B cell (primary cell): ENCODE measurements around the gene PKIB. TPM values are rescaled to one million over a fixed set of nuclear protein-coding genes. Genes with fewer than 3 reads are reported as not detected.

Experiments
- ATAC-seq: fragments of 200-7000 bp; cut with Tn5 transposase; one replicate; pipeline ENCODE4 v1.10.0; 2021; ENCODE audit warnings: low read depth, mild to moderate bottlenecking, moderate number of reproducible peaks, moderate library complexity
- CTCF ChIA-PET: fragments of 350-600 bp; sonication (Branson Sonifier 250); formaldehyde crosslinking; loops from one replicate; lab custom pipeline; 2021; ENCODE audit warnings: antibody characterized with exemption, inconsistent platforms; lab: Charles Lee
- POLR2A ChIA-PET: fragments of 350-600 bp; sonication (Branson Sonifier 250); formaldehyde crosslinking; loops from one replicate; lab custom pipeline; 2021; ENCODE audit warnings: antibody characterized with exemption; lab: Charles Lee
- DNase-seq: peaks from one replicate; pipeline ENCODE4 v3.0.0; 2013
- H2AFZ ChIP-seq: 2 replicates; pipeline ENCODE4 v1.6.1; 2012; ENCODE audit warnings: mild to moderate bottlenecking, low read depth, low read length; ENCODE audit not compliant: insufficient read depth, poor library complexity, severe bottlenecking
- H3K27ac ChIP-seq, 2 donors: 1 replicate in 1 of 2; 2 replicates in 1 of 2; pipeline ENCODE4 v1.5.1; 2012 to 2013; ENCODE audit warnings: low read length in 2 of 2, mild to moderate bottlenecking in 2 of 2, moderate library complexity in 1 of 2
- H3K27me3 ChIP-seq, 4 experiments: fragments of 200-600 bp in 1 of 4; sonication (generic) in 1 of 4; replicated peaks in 1 of 4; 1 replicate in 2 of 4; 2 replicates in 2 of 4; pipeline versions ENCODE4 v1.6.1 to v1.7.0; 2013 to 2016; ENCODE audit warnings: low read length in 3 of 4, mild to moderate bottlenecking in 2 of 4, mixed read lengths in 1 of 4, moderate library complexity in 1 of 4; ENCODE audit not compliant: insufficient read depth in 4 of 4, control insufficient read depth in 3 of 4; ENCODE audit errors: control extremely low read depth in 1 of 4
- H3K36me3 ChIP-seq, 2 experiments: replicated peaks in 1 of 2; 1 replicate in 1 of 2; 2 replicates in 1 of 2; pipeline versions ENCODE4 v1.6.1 to v1.7.1; 2013; ENCODE audit warnings: low read length in 1 of 2; ENCODE audit not compliant: insufficient read depth in 2 of 2, control insufficient read depth in 1 of 2; ENCODE audit errors: control extremely low read depth in 1 of 2, extremely low read depth in 1 of 2
- H3K4me1 ChIP-seq, 2 donors: fragments of 200-600 bp in 1 of 2; sonication (generic) in 1 of 2; 1 replicate in 1 of 2; 2 replicates in 1 of 2; pipeline versions ENCODE4 v1.5.1 to v1.6.1; 2013 to 2017; ENCODE audit warnings: low read length in 2 of 2; ENCODE audit not compliant: control insufficient read depth in 2 of 2, insufficient read depth in 2 of 2
- H3K4me2 ChIP-seq: replicated peaks from 2 replicates; pipeline ENCODE3; 2012; ENCODE audit warnings: mild to moderate bottlenecking, low read depth, low read length; ENCODE audit not compliant: poor library complexity, severe bottlenecking
- H3K4me3 ChIP-seq, 5 experiments: fragments of 200-600 bp in 1 of 5; sonication (generic) in 1 of 5; 1 replicate in 3 of 5; 2 replicates in 2 of 5; pipeline versions ENCODE4 v1.5.1 to v1.7.0; 2011 to 2016; ENCODE audit warnings: low read length in 4 of 5, mild to moderate bottlenecking in 4 of 5, low read depth in 2 of 5, control low read depth in 1 of 5, moderate library complexity in 1 of 5; ENCODE audit not compliant: insufficient read depth in 1 of 5; ENCODE audit errors: control extremely low read depth in 1 of 5, extremely low read depth in 1 of 5
- H3K79me2 ChIP-seq: fragments of 200-600 bp; sonication (generic); one replicate; pipeline ENCODE4 v1.6.0; 2016; ENCODE audit warnings: low read length; ENCODE audit not compliant: control insufficient read depth, insufficient read depth
- H3K9ac ChIP-seq: fragments of 200-600 bp; sonication (generic); 2 replicates; pipeline ENCODE4 v1.6.1; 2017; ENCODE audit warnings: mild to moderate bottlenecking, low read length, moderate library complexity
- H3K9me3 ChIP-seq, 3 donors: one replicate each; pipeline versions ENCODE4 v1.6.1 to v1.7.1; 2013; ENCODE audit warnings: low read length in 2 of 3; ENCODE audit not compliant: control insufficient read depth in 2 of 3, insufficient read depth in 1 of 3; ENCODE audit errors: control extremely low read depth in 1 of 3
- H4K20me1 ChIP-seq: 2 replicates; pipeline ENCODE4 v1.6.0; 2012; ENCODE audit warnings: mild to moderate bottlenecking, low read length; ENCODE audit not compliant: insufficient read depth, control insufficient read depth, poor library complexity, severe bottlenecking
- H3K27ac Mint-ChIP-seq: one replicate; pipeline ENCODE4 v1.8.0; 2021; ENCODE audit warnings: mixed read lengths
- H3K27me3 Mint-ChIP-seq: one replicate; pipeline ENCODE4 v1.8.0; 2021; ENCODE audit warnings: mixed read lengths
- H3K4me1 Mint-ChIP-seq: one replicate; pipeline ENCODE4 v1.8.0; 2021; ENCODE audit warnings: mixed read lengths
- H3K4me3 Mint-ChIP-seq: one replicate; pipeline ENCODE4 v1.8.0; 2021; ENCODE audit warnings: mixed read lengths
- H3K9me3 Mint-ChIP-seq: one replicate; pipeline ENCODE4 v1.8.0; 2022; ENCODE audit warnings: mixed read lengths; ENCODE audit not compliant: insufficient read depth
- EZH2 ChIP-seq: IDR thresholded peaks from 2 replicates; pipeline ENCODE4 v1.6.1; 2012; ENCODE audit warnings: borderline replicate concordance, low read depth, mild to moderate bottlenecking, moderate library complexity, low read length; ENCODE audit not compliant: insufficient read depth, poor library complexity, severe bottlenecking
- WGBS: methylation state at CpG from one replicate; pipeline ENCODE4 v1.1.5; 2013; ENCODE audit warnings: missing lambda C conversion rate; ENCODE audit not compliant: insufficient coverage; 5-methylcytosine and 5-hydroxymethylcytosine counted together
- intact Hi-C: fragments of 100-400 bp; cut with micrococcal nuclease; formaldehyde crosslinking; loops from one replicate; pipeline ENCODE4 v1.10.0; 2022
- polyA plus RNA-seq: library from polyadenylated mRNA; depleted of rRNA; stranded (reverse); fragments of >200 nt; gene quantifications from 2 replicates; pipeline ENCODE4 v1.2.3, GENCODE V29; 2012
- total RNA-seq, 2 donors: library from RNA; stranded (reverse); fragments of 120-200 nt in 1 of 2; gene quantifications; 1 replicate in 1 of 2; 2 replicates in 1 of 2; pipeline versions ENCODE4 v1.2.3 to v1.2.4, GENCODE V29; 2013 to 2022
- TF ChIP-seq, protein P1 (sequence below): fragments of 200-600 bp; IDR thresholded peaks from one replicate; pipeline ENCODE4 v1.8.0; 2022; ENCODE audit warnings: antibody characterized with exemption, mild to moderate bottlenecking

The PKIB gene
- total and polyA plus RNA-seq, 2 donors (not counting 1 experiment from before 2014, with no cell fraction given), result 0.27 to 1.2 TPM

DNA sequence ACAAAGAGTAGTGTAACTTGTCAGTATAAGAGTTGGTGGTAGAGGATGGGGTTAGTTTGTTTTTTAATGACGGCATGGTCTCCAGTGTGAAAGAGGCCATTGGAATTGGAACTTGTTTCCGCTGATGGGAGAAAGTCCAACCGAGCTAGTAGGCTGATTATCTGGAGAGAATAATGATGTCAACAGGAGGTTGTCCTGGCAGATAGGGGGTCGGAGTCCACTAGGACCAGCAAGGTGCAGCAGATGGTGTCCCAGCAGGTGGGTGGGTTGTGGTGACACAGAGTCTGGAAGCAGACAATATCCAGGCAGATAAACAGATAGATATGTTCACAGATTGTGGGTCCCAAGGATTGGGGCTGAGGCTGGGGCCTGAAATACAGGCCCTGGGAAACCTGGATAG is 35.1 kb downstream of the PKIB start:
- 90% methylated on average over 4 of the region's 4 CpGs for WGBS
- Mint-ChIP-seq H3K4me3 (no peak overlapping the region), H3K4me1 (no peaks in the 10 kb centered on the region), H3K9me3 (no peaks in the 10 kb centered on the region), H3K27ac (no peak overlapping the region), H3K27me3 (peaks cover 9% of the 10 kb centered on the region)
- TF ChIP-seq, protein P1, sequence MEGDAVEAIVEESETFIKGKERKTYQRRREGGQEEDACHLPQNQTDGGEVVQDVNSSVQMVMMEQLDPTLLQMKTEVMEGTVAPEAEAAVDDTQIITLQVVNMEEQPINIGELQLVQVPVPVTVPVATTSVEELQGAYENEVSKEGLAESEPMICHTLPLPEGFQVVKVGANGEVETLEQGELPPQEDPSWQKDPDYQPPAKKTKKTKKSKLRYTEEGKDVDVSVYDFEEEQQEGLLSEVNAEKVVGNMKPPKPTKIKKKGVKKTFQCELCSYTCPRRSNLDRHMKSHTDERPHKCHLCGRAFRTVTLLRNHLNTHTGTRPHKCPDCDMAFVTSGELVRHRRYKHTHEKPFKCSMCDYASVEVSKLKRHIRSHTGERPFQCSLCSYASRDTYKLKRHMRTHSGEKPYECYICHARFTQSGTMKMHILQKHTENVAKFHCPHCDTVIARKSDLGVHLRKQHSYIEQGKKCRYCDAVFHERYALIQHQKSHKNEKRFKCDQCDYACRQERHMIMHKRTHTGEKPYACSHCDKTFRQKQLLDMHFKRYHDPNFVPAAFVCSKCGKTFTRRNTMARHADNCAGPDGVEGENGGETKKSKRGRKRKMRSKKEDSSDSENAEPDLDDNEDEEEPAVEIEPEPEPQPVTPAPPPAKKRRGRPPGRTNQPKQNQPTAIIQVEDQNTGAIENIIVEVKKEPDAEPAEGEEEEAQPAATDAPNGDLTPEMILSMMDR, result no peak
- no peak for TF ChIP-seq EZH2
- intact Hi-C loops, result no loop called here
- no peaks in the 10 kb centered on the region for H3K79me2 ChIP-seq
- H2AFZ ChIP-seq, result no peak overlapping the region
- no peak overlapping the region for H3K4me2 ChIP-seq
- H3K27ac ChIP-seq, result no peak overlapping the region
- DNase-seq (no peak), ATAC-seq (no peak)
- H3K4me1 ChIP-seq, result no peaks in the 10 kb centered on the region
- POLR2A ChIA-PET, result no interaction called here
- H3K9ac ChIP-seq, result no peak overlapping the region
- no peaks in the 10 kb centered on the region for H3K9me3 ChIP-seq
- no peak overlapping the region for H3K4me3 ChIP-seq
- no peaks in the 10 kb centered on the region for H3K27me3 ChIP-seq
- CTCF ChIA-PET, result no interaction called here
- H4K20me1 ChIP-seq, result no peaks in the 10 kb centered on the region
- no peaks in the 10 kb centered on the region for H3K36me3 ChIP-seq

DNA sequence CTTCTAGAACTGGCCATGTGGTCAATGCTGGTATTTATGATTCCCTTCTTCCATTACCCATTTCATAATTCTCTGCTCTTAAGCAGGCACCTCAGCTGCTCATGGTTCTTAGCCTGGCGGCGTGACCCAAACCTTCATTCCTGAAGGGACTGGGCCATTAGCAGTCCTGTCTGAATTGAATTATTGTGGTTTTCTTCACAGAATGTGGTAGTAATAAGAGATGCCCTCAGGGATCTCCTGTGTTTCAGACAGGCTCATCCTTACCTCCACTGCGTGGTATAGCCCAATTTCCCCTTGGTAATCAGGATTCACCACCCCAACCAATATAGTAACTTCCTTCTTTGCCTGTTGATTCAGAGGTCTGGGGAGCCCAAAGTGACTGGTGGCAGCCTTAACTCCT is 37.6 kb downstream of the PKIB start:
- Histone ChIP-seq H3K4me3 (no peak overlapping the region), H3K4me2 (no peak overlapping the region), H3K79me2 (no peaks in the 10 kb centered on the region), H4K20me1 (no peaks in the 10 kb centered on the region), H2AFZ (no peak overlapping the region), H3K27me3 (no peaks in the 10 kb centered on the region), H3K9me3 (no peaks in the 10 kb centered on the region), H3K36me3 (no peaks in the 10 kb centered on the region), H3K27ac (no peak overlapping the region), H3K4me1 (no peaks in the 10 kb centered on the region), H3K9ac (no peak overlapping the region)
- Mint-ChIP-seq H3K4me3 (no peak overlapping the region), H3K27ac (no peak overlapping the region), H3K9me3 (no peaks in the 10 kb centered on the region), H3K4me1 (no peaks in the 10 kb centered on the region), H3K27me3 (peaks cover 9% of the 10 kb centered on the region)
- no CpG with 5 or more reads among the region's 3 CpGs for WGBS
- DNase-seq (no peak), ATAC-seq (no peak)
- ChIA-PET POLR2A (no interaction called here), CTCF (no interaction called here)
- TF ChIP-seq, protein P1, result no peak
- TF ChIP-seq EZH2, result no peak
- intact Hi-C loops, result no loop called here
